SK-N-SH (cell line): ENCODE data around the gene GRIK5. TPM values are rescaled to one million over a fixed set of nuclear protein-coding genes. Genes with fewer than 3 reads are reported as not detected.

ENCODE experiments used
- CTCF ChIA-PET: fragments of 300-600, 350-600 bp; formaldehyde crosslinking; extraction: SDS; loops from one replicate; lab custom pipeline; 2021; lab: Yijun Ruan, JAX
- POLR2A ChIA-PET: fragments of 350-600 bp; sonication (Branson Sonifier 250); formaldehyde crosslinking; extraction: SDS; loops from one replicate; lab custom pipeline; 2020; ENCODE audit warnings: antibody characterized with exemption, inconsistent platforms; lab: Yijun Ruan, JAX
- DNase-seq: peaks from one replicate; pipeline ENCODE4 v3.0.0; 2012
- H2AFZ ChIP-seq: fragments of 200-600 bp; sonication (generic); 2 replicates; pipeline ENCODE4 v1.8.1; 2016; ENCODE audit warnings: antibody characterized with exemption, mild to moderate bottlenecking, low read depth
- H3F3A ChIP-seq: fragments of 200-600 bp; sonication (generic); replicated peaks from 2 replicates; pipeline ENCODE3; 2016; ENCODE audit warnings: antibody characterized with exemption, mild to moderate bottlenecking; ENCODE audit not compliant: insufficient read depth
- H3K27ac ChIP-seq, 2 experiments: fragments of 200-500 bp in 1 of 2; fragments of 200-600 bp in 1 of 2; sonication (Bioruptor generic) in 1 of 2; sonication (generic), shearing (Covaris generic) in 1 of 2; 2 replicates each; pipeline versions ENCODE4 v1.5.1 to v1.6.1; 2014 to 2016; ENCODE audit warnings: low read depth in 2 of 2, inconsistent platforms in 1 of 2, low read length in 1 of 2, mild to moderate bottlenecking in 1 of 2, mixed read lengths in 1 of 2
- H3K27me3 ChIP-seq: fragments of 200-600 bp; sonication (generic), shearing (Covaris generic); 2 replicates; pipeline ENCODE4 v1.6.1; 2016; ENCODE audit warnings: mixed run types; ENCODE audit not compliant: insufficient read depth
- H3K36me3 ChIP-seq, 2 experiments: fragments of 200-500 bp in 1 of 2; fragments of 200-600 bp in 1 of 2; sonication (Bioruptor generic) in 1 of 2; sonication (generic) in 1 of 2; replicated peaks in 1 of 2; 2 replicates each; pipeline versions ENCODE3 to v1.5.1; 2014 to 2016; ENCODE audit warnings: low read length in 1 of 2, mild to moderate bottlenecking in 1 of 2; ENCODE audit not compliant: insufficient read depth in 2 of 2, control insufficient read depth in 1 of 2
- H3K4me1 ChIP-seq, 2 experiments: fragments of 200-500 bp in 1 of 2; fragments of 200-600 bp in 1 of 2; sonication (Bioruptor generic) in 1 of 2; sonication (generic), shearing (Covaris generic) in 1 of 2; 2 replicates each; pipeline versions ENCODE4 v1.5.1 to v1.6.1; 2014 to 2016; ENCODE audit warnings: low read depth in 1 of 2, low read length in 1 of 2, mixed run types in 1 of 2; ENCODE audit not compliant: insufficient read depth in 2 of 2, control insufficient read depth in 1 of 2
- H3K4me2 ChIP-seq: fragments of 200-600 bp; sonication (generic), shearing (Covaris generic); 2 replicates; pipeline ENCODE4 v1.6.1; 2017; ENCODE audit warnings: mixed run types
- H3K4me3 ChIP-seq, 2 experiments: fragments of 200-500 bp in 1 of 2; fragments of 200-600 bp in 1 of 2; sonication (Bioruptor generic) in 1 of 2; sonication (generic), shearing (Covaris generic) in 1 of 2; 2 replicates each; pipeline versions ENCODE4 v1.5.1 to v1.8.1; 2014 to 2016; ENCODE audit warnings: low read depth in 2 of 2, inconsistent platforms in 1 of 2, low read length in 1 of 2, mild to moderate bottlenecking in 1 of 2, mixed read lengths in 1 of 2, moderate library complexity in 1 of 2
- H3K79me2 ChIP-seq: fragments of 200-600 bp; sonication (generic); 2 replicates; pipeline ENCODE4 v1.8.1; 2017; ENCODE audit warnings: mild to moderate bottlenecking; ENCODE audit not compliant: insufficient read depth
- H3K9ac ChIP-seq: fragments of 200-600 bp; sonication (generic); 2 replicates; pipeline ENCODE4 v1.6.1; 2017; ENCODE audit warnings: mixed run types
- H3K9me2 ChIP-seq: fragments of 200-600 bp; sonication (generic); 2 replicates; pipeline ENCODE4 v1.6.1; 2017; ENCODE audit warnings: mixed run types
- H3K9me3 ChIP-seq: fragments of 200-600 bp; sonication (generic); 2 replicates; pipeline ENCODE4 v1.6.1; 2017; ENCODE audit warnings: mixed run types, mild to moderate bottlenecking, moderate library complexity
- H4K20me1 ChIP-seq: fragments of 200-600 bp; sonication (generic); 2 replicates; pipeline ENCODE4 v1.6.1; 2017; ENCODE audit warnings: mild to moderate bottlenecking, mixed run types; ENCODE audit not compliant: insufficient read depth
- ELF1 ChIP-seq: IDR thresholded peaks from 2 replicates; pipeline ENCODE4 v1.4.0; 2012
- EP300 ChIP-seq, 2 experiments: IDR thresholded peaks; 2 replicates each; pipeline versions ENCODE4 v1.4.0 to v1.6.1; 2012; ENCODE audit warnings: borderline replicate concordance in 1 of 2, low read depth in 1 of 2, low read length in 1 of 2
- EZH2phosphoT487 ChIP-seq: fragments of 200-600 bp; sonication (generic); IDR thresholded peaks from 2 replicates; pipeline ENCODE4 v1.6.1; 2017; ENCODE audit warnings: low read depth, mixed run types, mild to moderate bottlenecking, antibody characterized with exemption, moderate library complexity, borderline replicate concordance
- GABPA ChIP-seq: IDR thresholded peaks from 2 replicates; pipeline ENCODE4 v1.4.0; 2012; ENCODE audit warnings: low read depth, mild to moderate bottlenecking
- MAX ChIP-seq: IDR thresholded peaks from 2 replicates; pipeline ENCODE4 v1.4.0; 2012; ENCODE audit warnings: low read depth
- NFIC ChIP-seq: IDR thresholded peaks from 2 replicates; pipeline ENCODE4 v1.4.0; 2012; ENCODE audit warnings: borderline replicate concordance
- NRF1 ChIP-seq: IDR thresholded peaks from 2 replicates; pipeline ENCODE4 v1.6.1; 2012; ENCODE audit warnings: low read depth, mild to moderate bottlenecking, low read length
- POLR2AphosphoS5 ChIP-seq: IDR thresholded peaks from 2 replicates; pipeline ENCODE4 v1.6.1; 2012; ENCODE audit warnings: low read depth, low read length
- RAD21 ChIP-seq: IDR thresholded peaks from 2 replicates; pipeline ENCODE4 v1.6.1; 2012; ENCODE audit warnings: mild to moderate bottlenecking, low read length
- RCOR1 ChIP-seq: fragments of 150-350 bp; IDR thresholded peaks from 2 replicates; pipeline ENCODE4 v1.6.1; 2017; ENCODE audit warnings: antibody characterized with exemption, low read length
- RXRA ChIP-seq: IDR thresholded peaks from 2 replicates; pipeline ENCODE4 v1.4.0; 2012; ENCODE audit warnings: low read depth, mild to moderate bottlenecking, borderline replicate concordance
- SIN3A ChIP-seq: IDR thresholded peaks from 2 replicates; pipeline ENCODE4 v1.6.1; 2012; ENCODE audit warnings: low read depth, mild to moderate bottlenecking, low read length, moderate library complexity, borderline replicate concordance
- SMC3 ChIP-seq: IDR thresholded peaks from 2 replicates; pipeline ENCODE4 v1.6.1; 2012; ENCODE audit warnings: low read depth, low read length, improper control_type of control experiment
- TAF1 ChIP-seq: IDR thresholded peaks from 2 replicates; pipeline ENCODE4 v1.6.1; 2012; ENCODE audit warnings: low read depth, mild to moderate bottlenecking, low read length, moderate library complexity, borderline replicate concordance
- WGBS: methylation state at CpG from one replicate; pipeline ENCODE4 v1.1.6; 2017; ENCODE audit warnings: low lambda C conversion rate; 5-methylcytosine and 5-hydroxymethylcytosine counted together
- polyA plus RNA-seq, 3 experiments: library from polyadenylated mRNA; depleted of rRNA; stranded (reverse); fragments of >200 nt; gene quantifications; 2 replicates each; pipeline ENCODE4 v1.2.3, GENCODE V29; 2012
- TF ChIP-seq, protein P1 (sequence below): IDR thresholded peaks from 2 replicates; pipeline ENCODE4; 2012
- TF ChIP-seq, protein P2 (sequence below): IDR thresholded peaks from 2 replicates; pipeline ENCODE4 v1.6.1; 2012; ENCODE audit warnings: mild to moderate bottlenecking, low read depth, low read length, moderate library complexity
- TF ChIP-seq, protein P3 (sequence below): IDR thresholded peaks from 2 replicates; pipeline ENCODE4 v1.4.0; 2012; ENCODE audit warnings: low read depth, borderline replicate concordance

GRIK5 gene
- polyA plus RNA-seq, 1 of the 3 experiments (the other 2 are of a cell fraction) = 2.4 TPM

GRCh38 chr19:41969772-41970458 is 100.1 kb downstream of the GRIK5 start:
- Histone ChIP-seq H3K9ac (no peak overlapping the region), H3F3A (no peaks in the 10 kb centered on the region), H4K20me1 (no peaks in the 10 kb centered on the region), H3K4me1 (peaks cover 0 to 3% of the 10 kb centered on the region in 2 experiments; a peak in 1 of 4 replicates), H3K4me2 (no peak overlapping the region), H3K4me3 (no peak overlapping the region), H2AFZ (no peak overlapping the region), H3K36me3 (no peaks in the 10 kb centered on the region), H3K9me3 (no peaks in the 10 kb centered on the region), H3K79me2 (no peaks in the 10 kb centered on the region), H3K27me3 (no peaks in the 10 kb centered on the region), H3K9me2 (no peaks in the 10 kb centered on the region), H3K27ac (no peak overlapping the region)
- 76% methylated on average over 14 of the region's 19 CpGs for WGBS
- DNase-seq = no peak
- ChIA-PET CTCF (interaction anchor here (0.6 kb wide), 1 partner anchor 33 kb away, joined by 5 read pairs; no protein-coding TSS in a partner anchor), POLR2A (no interaction called here)
- no peak for TF ChIP-seq NFIC
- TF ChIP-seq EP300 (IDR thresholded peaks at IDR 0.05; ENCODE audit: borderline replicate concordance in 1 of 2, low read depth in 1 of 2, low read length in 1 of 2) = no peak
- no peak for TF ChIP-seq EZH2phosphoT487
- TF ChIP-seq, all 33 proteins: peak for 0

GRCh38 chr19:41968751-41969595 is 101.0 kb downstream of the GRIK5 start:
- WGBS = 65% methylated on average over 19 of the region's 28 CpGs
- POLR2A ChIA-PET = no interaction called here
- TF ChIP-seq, protein P1, sequence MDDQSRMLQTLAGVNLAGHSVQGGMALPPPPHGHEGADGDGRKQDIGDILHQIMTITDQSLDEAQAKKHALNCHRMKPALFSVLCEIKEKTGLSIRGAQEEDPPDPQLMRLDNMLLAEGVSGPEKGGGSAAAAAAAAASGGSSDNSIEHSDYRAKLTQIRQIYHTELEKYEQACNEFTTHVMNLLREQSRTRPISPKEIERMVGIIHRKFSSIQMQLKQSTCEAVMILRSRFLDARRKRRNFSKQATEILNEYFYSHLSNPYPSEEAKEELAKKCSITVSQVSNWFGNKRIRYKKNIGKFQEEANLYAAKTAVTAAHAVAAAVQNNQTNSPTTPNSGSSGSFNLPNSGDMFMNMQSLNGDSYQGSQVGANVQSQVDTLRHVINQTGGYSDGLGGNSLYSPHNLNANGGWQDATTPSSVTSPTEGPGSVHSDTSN = no peak
- TF ChIP-seq EP300 (IDR thresholded peaks at IDR 0.05; ENCODE audit: borderline replicate concordance in 1 of 2, low read depth in 1 of 2, low read length in 1 of 2) (no peak), POLR2AphosphoS5 (no peak), SIN3A (no peak), EZH2phosphoT487 (no peak), GABPA (no peak), SMC3 (no peak), RCOR1 (no peak), RAD21 (no peak), MAX (no peak), TAF1 (no peak), RXRA (no peak), NFIC (no peak), ELF1 (no peak), NRF1 (no peak)
- TF ChIP-seq, protein P2, sequence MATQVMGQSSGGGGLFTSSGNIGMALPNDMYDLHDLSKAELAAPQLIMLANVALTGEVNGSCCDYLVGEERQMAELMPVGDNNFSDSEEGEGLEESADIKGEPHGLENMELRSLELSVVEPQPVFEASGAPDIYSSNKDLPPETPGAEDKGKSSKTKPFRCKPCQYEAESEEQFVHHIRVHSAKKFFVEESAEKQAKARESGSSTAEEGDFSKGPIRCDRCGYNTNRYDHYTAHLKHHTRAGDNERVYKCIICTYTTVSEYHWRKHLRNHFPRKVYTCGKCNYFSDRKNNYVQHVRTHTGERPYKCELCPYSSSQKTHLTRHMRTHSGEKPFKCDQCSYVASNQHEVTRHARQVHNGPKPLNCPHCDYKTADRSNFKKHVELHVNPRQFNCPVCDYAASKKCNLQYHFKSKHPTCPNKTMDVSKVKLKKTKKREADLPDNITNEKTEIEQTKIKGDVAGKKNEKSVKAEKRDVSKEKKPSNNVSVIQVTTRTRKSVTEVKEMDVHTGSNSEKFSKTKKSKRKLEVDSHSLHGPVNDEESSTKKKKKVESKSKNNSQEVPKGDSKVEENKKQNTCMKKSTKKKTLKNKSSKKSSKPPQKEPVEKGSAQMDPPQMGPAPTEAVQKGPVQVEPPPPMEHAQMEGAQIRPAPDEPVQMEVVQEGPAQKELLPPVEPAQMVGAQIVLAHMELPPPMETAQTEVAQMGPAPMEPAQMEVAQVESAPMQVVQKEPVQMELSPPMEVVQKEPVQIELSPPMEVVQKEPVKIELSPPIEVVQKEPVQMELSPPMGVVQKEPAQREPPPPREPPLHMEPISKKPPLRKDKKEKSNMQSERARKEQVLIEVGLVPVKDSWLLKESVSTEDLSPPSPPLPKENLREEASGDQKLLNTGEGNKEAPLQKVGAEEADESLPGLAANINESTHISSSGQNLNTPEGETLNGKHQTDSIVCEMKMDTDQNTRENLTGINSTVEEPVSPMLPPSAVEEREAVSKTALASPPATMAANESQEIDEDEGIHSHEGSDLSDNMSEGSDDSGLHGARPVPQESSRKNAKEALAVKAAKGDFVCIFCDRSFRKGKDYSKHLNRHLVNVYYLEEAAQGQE = no peak
- TF ChIP-seq, protein P3, sequence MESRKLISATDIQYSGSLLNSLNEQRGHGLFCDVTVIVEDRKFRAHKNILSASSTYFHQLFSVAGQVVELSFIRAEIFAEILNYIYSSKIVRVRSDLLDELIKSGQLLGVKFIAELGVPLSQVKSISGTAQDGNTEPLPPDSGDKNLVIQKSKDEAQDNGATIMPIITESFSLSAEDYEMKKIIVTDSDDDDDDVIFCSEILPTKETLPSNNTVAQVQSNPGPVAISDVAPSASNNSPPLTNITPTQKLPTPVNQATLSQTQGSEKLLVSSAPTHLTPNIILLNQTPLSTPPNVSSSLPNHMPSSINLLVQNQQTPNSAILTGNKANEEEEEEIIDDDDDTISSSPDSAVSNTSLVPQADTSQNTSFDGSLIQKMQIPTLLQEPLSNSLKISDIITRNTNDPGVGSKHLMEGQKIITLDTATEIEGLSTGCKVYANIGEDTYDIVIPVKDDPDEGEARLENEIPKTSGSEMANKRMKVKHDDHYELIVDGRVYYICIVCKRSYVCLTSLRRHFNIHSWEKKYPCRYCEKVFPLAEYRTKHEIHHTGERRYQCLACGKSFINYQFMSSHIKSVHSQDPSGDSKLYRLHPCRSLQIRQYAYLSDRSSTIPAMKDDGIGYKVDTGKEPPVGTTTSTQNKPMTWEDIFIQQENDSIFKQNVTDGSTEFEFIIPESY = no peak

More at GRCh38 chr19:41968751-41969595, 101.0 kb downstream of the GRIK5 start:
- Histone ChIP-seq H3K27me3 (no peaks in the 10 kb centered on the region), H2AFZ (no peak overlapping the region), H3K36me3 (no peaks in the 10 kb centered on the region), H3K9me3 (no peaks in the 10 kb centered on the region), H3K9ac (no peak overlapping the region), H3K4me3 (no peak overlapping the region), H4K20me1 (no peaks in the 10 kb centered on the region), H3K27ac (no peak overlapping the region), H3K79me2 (no peaks in the 10 kb centered on the region), H3F3A (no peaks in the 10 kb centered on the region), H3K9me2 (no peaks in the 10 kb centered on the region), H3K4me2 (no peak overlapping the region), H3K4me1 (peaks cover 0 to 3% of the 10 kb centered on the region in 2 experiments; a peak in 1 of 4 replicates)
- DNase-seq = no peak
- CTCF ChIA-PET = interaction anchor here (1.0 kb wide), 1 partner anchor 66 kb away, joined by 3 read pairs; no protein-coding TSS in a partner anchor
